ENCODE data around the gene ATXN1. TPM values are rescaled to one million over a fixed set of nuclear protein-coding genes. Genes with fewer than 3 reads are reported as not detected.

ATXN1 gene
- total RNA-seq, 4 donors from 2014 or later = 42.4 to 74.9 (median 52.1) TPM

DNA sequence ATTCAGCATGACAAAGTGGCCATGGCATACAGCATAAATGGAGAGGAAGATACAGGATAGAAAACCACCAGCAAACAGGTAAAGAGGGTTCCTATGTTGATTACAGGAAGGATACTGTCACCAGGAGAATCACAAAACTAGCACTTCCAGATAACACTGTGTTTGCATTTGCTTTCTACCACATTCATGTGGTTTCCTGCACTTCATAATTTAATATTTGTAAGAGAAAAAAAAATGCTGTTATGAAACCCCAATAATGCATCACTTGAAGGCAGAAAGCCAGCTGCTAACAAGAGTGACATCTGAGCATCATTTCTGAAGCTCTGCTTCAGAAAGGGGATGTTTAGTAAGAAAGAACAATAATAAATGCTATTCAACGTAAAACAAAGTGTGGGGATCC lies 106.6 kb downstream of the ATXN1 start:
- intact Hi-C loops (cut with DNase I) = no loop called here
- H3K27ac ChIP-seq (replicated peaks in 1 of 4) = no peak overlapping the region
- TF ChIP-seq EP300 (IDR thresholded peaks at IDR 0.05) (no peak), POLR2AphosphoS5 (IDR thresholded peaks at IDR 0.05) (no peak), POLR2A (IDR thresholded peaks at IDR 0.05; ENCODE audit: low read depth) (no peak)
- TF ChIP-seq, protein P1, sequence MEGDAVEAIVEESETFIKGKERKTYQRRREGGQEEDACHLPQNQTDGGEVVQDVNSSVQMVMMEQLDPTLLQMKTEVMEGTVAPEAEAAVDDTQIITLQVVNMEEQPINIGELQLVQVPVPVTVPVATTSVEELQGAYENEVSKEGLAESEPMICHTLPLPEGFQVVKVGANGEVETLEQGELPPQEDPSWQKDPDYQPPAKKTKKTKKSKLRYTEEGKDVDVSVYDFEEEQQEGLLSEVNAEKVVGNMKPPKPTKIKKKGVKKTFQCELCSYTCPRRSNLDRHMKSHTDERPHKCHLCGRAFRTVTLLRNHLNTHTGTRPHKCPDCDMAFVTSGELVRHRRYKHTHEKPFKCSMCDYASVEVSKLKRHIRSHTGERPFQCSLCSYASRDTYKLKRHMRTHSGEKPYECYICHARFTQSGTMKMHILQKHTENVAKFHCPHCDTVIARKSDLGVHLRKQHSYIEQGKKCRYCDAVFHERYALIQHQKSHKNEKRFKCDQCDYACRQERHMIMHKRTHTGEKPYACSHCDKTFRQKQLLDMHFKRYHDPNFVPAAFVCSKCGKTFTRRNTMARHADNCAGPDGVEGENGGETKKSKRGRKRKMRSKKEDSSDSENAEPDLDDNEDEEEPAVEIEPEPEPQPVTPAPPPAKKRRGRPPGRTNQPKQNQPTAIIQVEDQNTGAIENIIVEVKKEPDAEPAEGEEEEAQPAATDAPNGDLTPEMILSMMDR (IDR thresholded peaks at IDR 0.05) = no peak
- no peak for DNase-seq (ENCODE audit: extremely low spot score)
- 88% methylated on average over 1 of the region's 1 CpG for WGBS
- no peak overlapping the region for H3K4me3 ChIP-seq
- H3K27me3 ChIP-seq = no peaks in the 10 kb centered on the region
- H3K4me1 ChIP-seq = no peaks in the 10 kb centered on the region
- peaks cover 0 to 47% (median 15%) of the 10 kb centered on the region in 4 donors for H3K36me3 ChIP-seq
- no peaks in the 10 kb centered on the region for H3K9me3 ChIP-seq

DNA sequence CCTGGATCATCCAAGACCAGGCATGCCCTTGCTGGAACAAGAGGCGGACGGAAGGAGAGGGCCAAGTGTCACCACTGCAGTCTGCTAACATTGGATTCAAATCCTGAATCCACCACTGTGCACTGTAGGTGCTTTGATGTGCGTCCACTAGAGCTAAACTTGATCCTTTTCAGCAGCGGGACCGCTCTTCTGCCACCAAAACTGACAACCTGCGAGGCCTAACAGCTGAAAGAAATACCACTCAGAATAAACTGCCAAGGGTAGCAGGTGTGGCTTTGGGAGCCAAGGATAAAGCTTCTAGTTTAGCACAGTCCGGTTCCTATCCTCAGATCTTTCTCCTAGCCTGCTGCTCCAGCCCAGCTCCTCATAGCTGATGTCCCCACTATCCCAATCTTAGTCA lies 108.0 kb downstream of the ATXN1 start:
- intact Hi-C loops (cut with DNase I) = no loop called here
- no peak for TF ChIP-seq EP300 (IDR thresholded peaks at IDR 0.05)
- TF ChIP-seq POLR2A (IDR thresholded peaks at IDR 0.05; ENCODE audit: low read depth) = no peak
- no peak for TF ChIP-seq POLR2AphosphoS5 (IDR thresholded peaks at IDR 0.05)
- TF ChIP-seq, protein P1 (IDR thresholded peaks at IDR 0.05) = no peak
- no peak for DNase-seq (ENCODE audit: extremely low spot score)
- Histone ChIP-seq H3K9me3 (no peaks in the 10 kb centered on the region), H3K27ac (replicated peaks in 1 of 4) (no peak overlapping the region), H3K27me3 (no peaks in the 10 kb centered on the region), H3K4me3 (no peak overlapping the region), H3K4me1 (no peaks in the 10 kb centered on the region), H3K36me3 (peaks cover 0 to 47% (median 15%) of the 10 kb centered on the region in 4 donors)
- 94% methylated on average over 7 of the region's 7 CpGs for WGBS

DNA sequence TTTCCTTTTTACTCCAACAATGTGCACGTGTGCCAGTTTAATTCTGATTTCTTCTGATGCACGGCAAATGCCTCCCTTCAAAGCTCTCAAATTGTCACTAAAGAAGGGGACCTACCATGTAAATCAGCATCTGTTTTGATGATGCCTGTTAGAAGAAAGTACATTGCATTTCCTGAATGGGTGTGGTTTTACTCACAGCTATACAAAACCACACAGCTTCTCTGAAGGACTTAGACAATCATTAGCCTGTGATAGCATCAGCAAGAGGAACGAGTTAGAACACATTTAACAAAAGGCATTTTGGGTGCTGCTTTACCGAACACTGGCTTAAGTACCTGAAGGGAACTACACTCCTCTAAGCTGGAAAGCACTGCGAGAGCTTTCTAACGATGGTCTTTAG lies 109.4 kb downstream of the ATXN1 start:
- Histone ChIP-seq H3K9me3 (no peaks in the 10 kb centered on the region), H3K4me3 (no peak overlapping the region), H3K36me3 (peaks cover 0 to 39% (median 11%) of the 10 kb centered on the region in 4 donors), H3K4me1 (no peaks in the 10 kb centered on the region), H3K27ac (replicated peaks in 1 of 4) (no peak overlapping the region), H3K27me3 (no peaks in the 10 kb centered on the region)
- 87% methylated on average over 6 of the region's 6 CpGs for WGBS
- no peak for DNase-seq (ENCODE audit: extremely low spot score)
- intact Hi-C loops (cut with DNase I) = no loop called here
- no peak for TF ChIP-seq EP300 (IDR thresholded peaks at IDR 0.05)
- TF ChIP-seq, protein P1 (IDR thresholded peaks at IDR 0.05) = no peak
- TF ChIP-seq POLR2A (IDR thresholded peaks at IDR 0.05; ENCODE audit: low read depth) = no peak
- TF ChIP-seq POLR2AphosphoS5 (IDR thresholded peaks at IDR 0.05) = no peak

DNA sequence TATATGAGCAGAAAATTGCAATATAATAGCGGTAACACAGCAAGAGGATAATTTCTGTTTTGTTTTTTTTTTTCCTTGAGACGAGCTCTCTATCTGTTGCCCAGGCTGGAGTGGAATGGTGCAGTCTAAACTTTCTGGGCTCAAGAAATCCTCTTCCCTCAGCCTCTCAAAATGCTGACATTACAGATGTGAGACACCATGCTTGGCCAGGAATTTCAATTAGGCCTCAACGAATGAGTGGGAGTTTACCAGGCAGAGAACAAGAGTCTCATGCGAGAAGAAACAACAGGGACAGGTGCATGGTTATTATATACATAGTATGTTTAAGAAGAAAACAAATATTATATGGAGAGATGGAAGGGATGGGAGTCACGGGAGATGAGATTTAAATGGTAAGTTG lies 111.4 kb downstream of the ATXN1 start:
- no peak overlapping the region for H3K27ac ChIP-seq (replicated peaks in 1 of 4)
- no peaks in the 10 kb centered on the region for H3K9me3 ChIP-seq
- H3K4me3 ChIP-seq = no peak overlapping the region
- no peaks in the 10 kb centered on the region for H3K27me3 ChIP-seq
- TF ChIP-seq, protein P1 (IDR thresholded peaks at IDR 0.05) = no peak
- no peak for TF ChIP-seq POLR2A (IDR thresholded peaks at IDR 0.05; ENCODE audit: low read depth)
- TF ChIP-seq POLR2AphosphoS5 (IDR thresholded peaks at IDR 0.05) = no peak
- TF ChIP-seq EP300 (IDR thresholded peaks at IDR 0.05) = no peak
- H3K36me3 ChIP-seq = peaks cover 0 to 21% (median 11%) of the 10 kb centered on the region in 4 donors
- intact Hi-C loops (cut with DNase I) = no loop called here
- 92% methylated on average over 5 of the region's 5 CpGs for WGBS
- no peaks in the 10 kb centered on the region for H3K4me1 ChIP-seq
- DNase-seq (ENCODE audit: extremely low spot score) = no peak

DNA sequence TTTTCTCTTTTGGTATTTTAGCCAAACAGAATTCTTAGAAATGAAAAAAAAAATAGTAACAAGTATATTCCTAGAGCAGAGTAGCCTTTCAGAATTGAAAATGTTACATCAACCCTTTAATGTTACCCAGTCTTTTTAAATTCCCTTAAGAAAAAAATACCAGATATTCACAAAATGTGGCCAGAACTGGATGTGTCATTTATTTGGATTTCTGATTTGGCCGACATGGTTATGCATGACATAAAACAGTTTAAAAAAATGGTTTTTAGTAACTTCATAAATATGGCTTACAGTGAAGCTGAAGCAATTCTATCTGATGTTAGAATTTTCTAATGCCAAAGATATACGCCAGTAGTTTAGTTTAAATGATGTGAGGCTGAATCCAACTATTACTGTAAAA lies 112.0 kb downstream of the ATXN1 start:
- no peak overlapping the region for H3K4me3 ChIP-seq
- H3K4me1 ChIP-seq = no peaks in the 10 kb centered on the region
- WGBS = 65% methylated on average over 2 of the region's 2 CpGs
- intact Hi-C loops (cut with DNase I) = no loop called here
- peaks cover 0 to 23% (median 11%) of the 10 kb centered on the region in 4 donors for H3K36me3 ChIP-seq
- no peaks in the 10 kb centered on the region for H3K27me3 ChIP-seq
- no peak for DNase-seq (ENCODE audit: extremely low spot score)
- TF ChIP-seq POLR2AphosphoS5 (IDR thresholded peaks at IDR 0.05) = no peak
- TF ChIP-seq POLR2A (IDR thresholded peaks at IDR 0.05; ENCODE audit: low read depth) = no peak
- no peak for TF ChIP-seq EP300 (IDR thresholded peaks at IDR 0.05)
- TF ChIP-seq, protein P1 (IDR thresholded peaks at IDR 0.05) = no peak
- no peak overlapping the region for H3K27ac ChIP-seq (replicated peaks in 1 of 4)
- no peaks in the 10 kb centered on the region for H3K9me3 ChIP-seq
